ENCODE results near the gene PDE4B.
"Not testable (repeated sequence)": the region's sequence is repeated elsewhere in the genome, so short reads cannot be mapped to it uniquely, and the experiment has no call there.

PDE4B gene

DNA sequence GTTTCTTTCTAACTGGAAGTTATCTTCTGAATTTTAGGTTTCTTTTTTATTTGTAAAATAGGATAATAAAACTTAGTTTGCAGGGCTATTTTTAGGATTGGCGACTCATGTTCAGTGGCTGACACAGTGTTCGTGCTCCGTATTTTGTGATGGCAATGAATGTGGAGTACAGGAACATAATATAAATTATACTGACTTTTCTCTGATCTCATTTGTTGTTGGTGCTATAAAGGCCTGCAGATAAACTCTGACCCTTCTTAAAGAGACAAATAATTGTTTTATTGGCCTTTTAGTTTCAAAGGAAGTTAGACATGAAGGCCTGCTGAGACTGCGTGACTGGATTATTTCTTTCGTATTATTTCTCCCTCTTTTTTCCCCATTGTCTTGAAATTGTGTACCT lies 339.6 kb downstream of the PDE4B start:
- Histone ChIP-seq H3K27ac (ENCODE audit: low read depth, low read length) (no peak overlapping the region), H3K9me3 (ENCODE audit: control insufficient read depth in 5 of 5, low read length in 5 of 5) (no peaks in the 10 kb centered on the region), H3K36me3 (ENCODE audit: control insufficient read depth in 5 of 5, insufficient read depth in 5 of 5, low read length in 5 of 5) (no peaks in the 10 kb centered on the region), H3K4me3 (ENCODE audit: low read depth in 1 of 5, low read length in 5 of 5) (no peak overlapping the region), H3K27me3 (ENCODE audit: control insufficient read depth in 5 of 5, insufficient read depth in 4 of 5, low read length in 5 of 5) (no peaks in the 10 kb centered on the region), H3K9ac (ENCODE audit: low read length in 5 of 5) (no peak overlapping the region), H3K4me1 (ENCODE audit: control insufficient read depth in 5 of 5, insufficient read depth in 5 of 5, low read length in 5 of 5) (peaks cover 0 to 5% (median 0%) of the 10 kb centered on the region in 5 donors)

DNA sequence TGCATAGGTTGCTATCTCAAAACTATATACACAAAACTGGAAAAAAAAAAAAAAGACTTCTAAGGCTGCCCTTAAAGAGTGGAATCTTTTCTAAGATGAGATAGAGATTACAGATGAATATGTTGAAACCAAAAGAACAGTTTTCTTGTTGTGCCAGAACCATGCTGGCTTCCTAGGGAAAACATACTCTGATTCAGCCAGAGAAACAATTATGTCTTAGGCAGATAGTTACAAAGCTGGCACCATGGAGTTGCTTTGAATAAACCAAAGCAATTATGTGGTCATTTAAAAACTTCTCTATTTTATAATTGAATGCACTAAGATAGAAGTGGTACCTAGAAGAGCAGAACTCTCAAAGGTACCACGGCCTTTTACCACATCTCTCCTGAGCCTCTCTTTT lies 341.3 kb downstream of the PDE4B start:
- Histone ChIP-seq H3K27me3 (ENCODE audit: control insufficient read depth in 5 of 5, insufficient read depth in 4 of 5, low read length in 5 of 5) (no peaks in the 10 kb centered on the region), H3K4me3 (ENCODE audit: low read depth in 1 of 5, low read length in 5 of 5) (no peak overlapping the region), H3K36me3 (ENCODE audit: control insufficient read depth in 5 of 5, insufficient read depth in 5 of 5, low read length in 5 of 5) (no peaks in the 10 kb centered on the region), H3K27ac (ENCODE audit: low read depth, low read length) (no peak overlapping the region), H3K9me3 (ENCODE audit: control insufficient read depth in 5 of 5, low read length in 5 of 5) (no peaks in the 10 kb centered on the region), H3K4me1 (ENCODE audit: control insufficient read depth in 5 of 5, insufficient read depth in 5 of 5, low read length in 5 of 5) (no peaks in the 10 kb centered on the region), H3K9ac (ENCODE audit: low read length in 5 of 5) (no peak overlapping the region)

DNA sequence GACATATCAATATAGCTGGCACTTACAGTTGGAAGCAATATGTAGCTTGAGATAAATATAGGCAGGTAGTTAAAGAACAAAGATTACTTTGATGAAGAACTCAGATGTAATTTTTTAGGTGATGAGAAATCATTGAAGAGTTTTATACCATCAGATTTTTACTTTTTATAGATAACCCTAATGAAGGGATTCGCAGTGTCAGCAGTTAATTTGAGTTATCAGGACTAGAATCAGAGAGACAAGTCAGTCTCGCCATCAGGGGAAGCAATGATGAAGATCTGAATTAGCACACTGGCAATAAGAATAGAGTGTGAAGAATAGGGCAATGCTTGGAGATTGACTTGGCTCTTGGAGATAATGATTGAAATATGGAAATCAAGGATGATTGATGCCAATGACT lies 342.5 kb downstream of the PDE4B start:
- no peaks in the 10 kb centered on the region for H3K36me3 ChIP-seq (ENCODE audit: control insufficient read depth in 5 of 5, insufficient read depth in 5 of 5, low read length in 5 of 5)
- no peaks in the 10 kb centered on the region for H3K4me1 ChIP-seq (ENCODE audit: control insufficient read depth in 5 of 5, insufficient read depth in 5 of 5, low read length in 5 of 5)
- H3K9me3 ChIP-seq (ENCODE audit: control insufficient read depth in 5 of 5, low read length in 5 of 5) = no peaks in the 10 kb centered on the region
- H3K27ac ChIP-seq (ENCODE audit: low read depth, low read length) = no peak overlapping the region
- no peak overlapping the region for H3K4me3 ChIP-seq (ENCODE audit: low read depth in 1 of 5, low read length in 5 of 5)
- H3K9ac ChIP-seq (ENCODE audit: low read length in 5 of 5) = no peak overlapping the region
- no peaks in the 10 kb centered on the region for H3K27me3 ChIP-seq (ENCODE audit: control insufficient read depth in 5 of 5, insufficient read depth in 4 of 5, low read length in 5 of 5)

DNA sequence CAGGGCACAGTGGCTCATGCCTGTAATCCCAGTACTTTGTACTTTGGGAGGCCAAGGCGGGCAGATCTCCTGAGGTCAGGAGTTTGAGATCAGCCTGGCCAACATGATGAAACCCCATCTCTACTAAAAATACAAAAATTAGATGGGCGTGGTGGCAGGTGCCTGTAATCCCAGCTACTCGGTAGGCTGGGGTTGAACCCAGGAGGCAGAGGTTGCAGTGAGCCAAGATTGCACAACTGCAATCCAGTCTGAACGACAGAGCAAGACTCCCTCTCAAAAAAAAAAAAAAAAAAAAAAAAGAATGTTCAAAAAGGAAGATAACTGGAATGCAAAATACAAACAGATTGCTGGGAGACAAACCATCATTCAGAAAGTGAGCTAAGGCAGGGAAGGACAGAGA lies 343.7 kb downstream of the PDE4B start:
- not testable (repeated sequence) for H3K27ac ChIP-seq (ENCODE audit: low read depth, low read length); H3K4me3 ChIP-seq (ENCODE audit: low read depth in 1 of 5, low read length in 5 of 5); H3K27me3 ChIP-seq (ENCODE audit: control insufficient read depth in 5 of 5, insufficient read depth in 4 of 5, low read length in 5 of 5); H3K9ac ChIP-seq (ENCODE audit: low read length in 5 of 5); H3K9me3 ChIP-seq (ENCODE audit: control insufficient read depth in 5 of 5, low read length in 5 of 5); H3K36me3 ChIP-seq (ENCODE audit: control insufficient read depth in 5 of 5, insufficient read depth in 5 of 5, low read length in 5 of 5); H3K4me1 ChIP-seq (ENCODE audit: control insufficient read depth in 5 of 5, insufficient read depth in 5 of 5, low read length in 5 of 5)

DNA sequence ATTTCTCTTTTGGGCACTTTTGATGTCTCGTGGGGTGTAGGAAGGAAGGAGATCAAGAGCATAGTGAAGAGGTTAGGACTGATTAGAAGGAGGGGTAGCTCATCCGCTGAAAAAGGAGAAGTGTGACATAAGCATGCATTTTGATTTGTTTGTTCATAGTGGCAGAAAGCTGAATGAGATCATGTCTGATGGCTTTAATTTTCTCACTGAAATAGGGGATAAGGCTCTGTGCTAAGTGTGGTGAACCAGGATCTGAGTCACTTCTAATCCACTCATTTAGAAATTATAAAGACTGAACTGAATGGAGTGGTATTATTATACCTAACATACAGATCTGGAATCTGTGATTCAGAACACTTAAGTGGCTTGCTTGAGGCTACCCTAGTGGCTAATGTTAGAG lies 344.5 kb downstream of the PDE4B start:
- H3K27ac ChIP-seq (ENCODE audit: low read depth, low read length) = no peak overlapping the region

DNA sequence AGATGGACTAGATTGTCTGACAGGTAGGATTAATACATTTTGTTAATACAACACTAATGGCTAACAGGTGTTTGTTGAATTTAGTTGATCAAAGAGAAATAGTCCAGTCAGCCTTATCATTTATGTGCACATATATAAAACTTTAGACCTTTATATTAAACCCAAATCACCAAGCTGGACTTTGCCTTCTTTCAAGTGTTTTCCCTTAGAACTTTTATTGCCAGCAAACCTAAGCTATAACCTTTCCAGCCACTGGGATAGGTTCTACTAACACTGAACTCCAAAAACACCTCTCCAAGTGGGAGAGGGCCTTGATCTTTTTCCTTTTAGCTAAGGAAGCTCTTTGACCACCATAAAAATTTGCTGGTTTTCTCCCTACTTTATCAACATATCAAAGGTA lies 345.9 kb downstream of the PDE4B start:
- Histone ChIP-seq H3K36me3 (ENCODE audit: control insufficient read depth in 5 of 5, insufficient read depth in 5 of 5, low read length in 5 of 5) (no peaks in the 10 kb centered on the region), H3K4me1 (ENCODE audit: control insufficient read depth in 5 of 5, insufficient read depth in 5 of 5, low read length in 5 of 5) (no peaks in the 10 kb centered on the region), H3K9me3 (ENCODE audit: control insufficient read depth in 5 of 5, low read length in 5 of 5) (no peaks in the 10 kb centered on the region), H3K27ac (ENCODE audit: low read depth, low read length) (no peak overlapping the region), H3K27me3 (ENCODE audit: control insufficient read depth in 5 of 5, insufficient read depth in 4 of 5, low read length in 5 of 5) (no peaks in the 10 kb centered on the region), H3K9ac (ENCODE audit: low read length in 5 of 5) (no peak overlapping the region), H3K4me3 (ENCODE audit: low read depth in 1 of 5, low read length in 5 of 5) (no peak overlapping the region)

More for the DNA sequence above, 344.5 kb downstream of the PDE4B start:
- Histone ChIP-seq H3K36me3 (ENCODE audit: control insufficient read depth in 5 of 5, insufficient read depth in 5 of 5, low read length in 5 of 5) (no peaks in the 10 kb centered on the region), H3K27me3 (ENCODE audit: control insufficient read depth in 5 of 5, insufficient read depth in 4 of 5, low read length in 5 of 5) (no peaks in the 10 kb centered on the region), H3K4me3 (ENCODE audit: low read depth in 1 of 5, low read length in 5 of 5) (no peak overlapping the region), H3K9me3 (ENCODE audit: control insufficient read depth in 5 of 5, low read length in 5 of 5) (no peaks in the 10 kb centered on the region), H3K4me1 (ENCODE audit: control insufficient read depth in 5 of 5, insufficient read depth in 5 of 5, low read length in 5 of 5) (no peaks in the 10 kb centered on the region), H3K9ac (ENCODE audit: low read length in 5 of 5) (no peak overlapping the region)

DNA sequence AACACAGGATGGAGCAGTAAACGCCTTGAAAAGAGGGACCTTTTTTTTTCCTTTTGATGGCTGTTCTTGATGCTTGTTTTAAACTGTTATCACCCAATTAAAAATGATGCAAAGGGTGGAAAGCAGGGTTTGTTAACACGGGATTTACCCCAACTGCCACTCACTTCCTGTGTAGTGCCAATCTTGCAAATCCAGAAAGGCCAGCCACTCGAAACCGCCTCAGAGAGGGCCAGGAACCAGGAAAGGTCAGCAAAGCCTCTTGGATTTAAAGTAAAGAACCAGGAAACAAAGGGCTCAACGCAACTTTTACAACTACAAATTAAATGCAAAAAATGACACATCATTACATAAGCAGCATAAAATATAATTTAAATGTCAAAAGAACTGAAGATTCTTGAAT lies 347.4 kb downstream of the PDE4B start:
- H3K27ac ChIP-seq (ENCODE audit: low read depth, low read length) = no peak overlapping the region
- H3K27me3 ChIP-seq (ENCODE audit: control insufficient read depth in 5 of 5, insufficient read depth in 4 of 5, low read length in 5 of 5) = no peaks in the 10 kb centered on the region
- H3K9me3 ChIP-seq (ENCODE audit: control insufficient read depth in 5 of 5, low read length in 5 of 5) = no peaks in the 10 kb centered on the region
- no peak overlapping the region for H3K9ac ChIP-seq (ENCODE audit: low read length in 5 of 5)
- no peak overlapping the region for H3K4me3 ChIP-seq (ENCODE audit: low read depth in 1 of 5, low read length in 5 of 5)
- no peaks in the 10 kb centered on the region for H3K4me1 ChIP-seq (ENCODE audit: control insufficient read depth in 5 of 5, insufficient read depth in 5 of 5, low read length in 5 of 5)
- H3K36me3 ChIP-seq (ENCODE audit: control insufficient read depth in 5 of 5, insufficient read depth in 5 of 5, low read length in 5 of 5) = no peaks in the 10 kb centered on the region

DNA sequence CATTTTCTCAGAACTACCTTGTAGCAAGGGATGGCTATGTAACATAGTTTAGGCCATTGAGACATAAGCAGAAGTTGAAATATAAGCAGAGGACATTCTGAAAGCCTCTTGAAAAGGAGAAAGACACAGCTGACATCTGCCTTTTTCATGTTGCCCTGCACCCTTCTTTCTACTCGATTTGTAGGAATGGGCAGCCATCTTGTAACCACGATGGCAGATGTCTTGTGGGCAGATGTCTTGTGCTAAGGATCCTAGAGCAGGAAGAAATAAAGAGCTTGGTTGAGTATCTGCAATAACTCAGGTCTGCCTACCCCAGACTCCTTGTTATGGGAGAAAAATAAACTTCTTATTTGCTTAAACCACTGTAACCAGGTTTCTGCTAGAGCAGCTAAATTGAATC lies 351.0 kb downstream of the PDE4B start:
- Histone ChIP-seq H3K27ac (ENCODE audit: low read depth, low read length) (no peak overlapping the region), H3K9ac (ENCODE audit: low read length in 5 of 5) (no peak overlapping the region), H3K9me3 (ENCODE audit: control insufficient read depth in 5 of 5, low read length in 5 of 5) (no peaks in the 10 kb centered on the region), H3K27me3 (ENCODE audit: control insufficient read depth in 5 of 5, insufficient read depth in 4 of 5, low read length in 5 of 5) (no peaks in the 10 kb centered on the region), H3K4me1 (ENCODE audit: control insufficient read depth in 5 of 5, insufficient read depth in 5 of 5, low read length in 5 of 5) (no peaks in the 10 kb centered on the region), H3K36me3 (ENCODE audit: control insufficient read depth in 5 of 5, insufficient read depth in 5 of 5, low read length in 5 of 5) (no peaks in the 10 kb centered on the region), H3K4me3 (ENCODE audit: low read depth in 1 of 5, low read length in 5 of 5) (no peak overlapping the region)

DNA sequence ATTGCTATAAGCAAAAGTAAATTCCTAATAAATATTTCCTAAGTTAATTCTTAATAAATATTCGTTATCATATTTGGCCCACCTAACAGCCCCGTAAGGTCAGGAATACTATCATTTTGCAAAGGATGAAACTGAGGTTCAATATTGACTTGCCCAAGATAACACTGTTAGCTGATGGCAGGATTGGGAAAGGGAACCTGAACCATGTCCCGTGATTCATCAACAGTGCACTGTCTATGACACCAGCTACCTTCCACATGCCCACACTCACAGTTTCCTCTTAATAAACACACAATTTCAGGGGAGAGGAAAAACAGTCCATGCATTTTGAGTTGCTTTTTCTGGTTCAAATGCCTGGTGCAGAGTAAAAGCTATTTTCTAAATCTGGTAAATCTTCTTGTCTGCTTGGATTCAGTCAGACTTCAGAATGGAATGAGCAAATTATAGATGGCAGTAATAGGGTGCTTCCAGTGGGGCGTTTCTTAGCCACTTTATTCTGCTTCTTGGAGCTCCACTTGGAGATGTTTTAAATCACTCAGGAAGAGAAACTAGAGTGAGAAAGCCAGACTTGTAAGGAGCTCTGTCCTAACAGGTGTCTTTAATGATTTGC lies 354.6 kb downstream of the PDE4B start:
- no peaks in the 10 kb centered on the region for H3K4me1 ChIP-seq (ENCODE audit: control insufficient read depth in 5 of 5, insufficient read depth in 5 of 5, low read length in 5 of 5)
- no peak overlapping the region for H3K27ac ChIP-seq (ENCODE audit: low read depth, low read length)
- no peak overlapping the region for H3K9ac ChIP-seq (ENCODE audit: low read length in 5 of 5)
- no peak overlapping the region for H3K4me3 ChIP-seq (ENCODE audit: low read depth in 1 of 5, low read length in 5 of 5)
- H3K9me3 ChIP-seq (ENCODE audit: control insufficient read depth in 5 of 5, low read length in 5 of 5) = no peaks in the 10 kb centered on the region
- H3K27me3 ChIP-seq (ENCODE audit: control insufficient read depth in 5 of 5, insufficient read depth in 4 of 5, low read length in 5 of 5) = no peaks in the 10 kb centered on the region
- H3K36me3 ChIP-seq (ENCODE audit: control insufficient read depth in 5 of 5, insufficient read depth in 5 of 5, low read length in 5 of 5) = no peaks in the 10 kb centered on the region

DNA sequence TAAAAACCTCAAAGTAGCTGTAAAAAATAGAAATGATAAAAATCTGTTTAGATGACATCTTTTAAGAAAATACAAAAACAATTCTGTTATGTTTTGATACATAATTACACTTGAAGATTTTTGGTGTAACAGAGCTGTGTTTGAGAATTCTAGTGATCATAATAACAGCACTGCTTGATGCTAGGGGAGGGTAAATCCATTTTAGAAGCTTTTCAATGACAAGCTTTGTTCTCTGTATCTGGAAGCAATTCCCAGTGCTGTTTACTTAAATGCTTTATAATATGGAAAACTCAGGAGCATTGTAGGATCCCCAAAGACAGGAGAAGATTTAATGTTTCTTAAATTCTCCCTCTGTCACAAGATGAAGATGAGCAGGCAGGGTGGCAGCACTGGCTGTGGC lies 359.3 kb downstream of the PDE4B start:
- H3K4me1 ChIP-seq (ENCODE audit: control insufficient read depth in 5 of 5, insufficient read depth in 5 of 5, low read length in 5 of 5) = no peaks in the 10 kb centered on the region
- H3K27me3 ChIP-seq (ENCODE audit: control insufficient read depth in 5 of 5, insufficient read depth in 4 of 5, low read length in 5 of 5) = peaks cover 0 to 3% (median 2%) of the 10 kb centered on the region in 5 donors
- H3K27ac ChIP-seq (ENCODE audit: low read depth, low read length) = no peak overlapping the region
- H3K9ac ChIP-seq (ENCODE audit: low read length in 5 of 5) = no peak overlapping the region
- H3K36me3 ChIP-seq (ENCODE audit: control insufficient read depth in 5 of 5, insufficient read depth in 5 of 5, low read length in 5 of 5) = no peaks in the 10 kb centered on the region
- no peak overlapping the region for H3K4me3 ChIP-seq (ENCODE audit: low read depth in 1 of 5, low read length in 5 of 5)
- no peaks in the 10 kb centered on the region for H3K9me3 ChIP-seq (ENCODE audit: control insufficient read depth in 5 of 5, low read length in 5 of 5)

DNA sequence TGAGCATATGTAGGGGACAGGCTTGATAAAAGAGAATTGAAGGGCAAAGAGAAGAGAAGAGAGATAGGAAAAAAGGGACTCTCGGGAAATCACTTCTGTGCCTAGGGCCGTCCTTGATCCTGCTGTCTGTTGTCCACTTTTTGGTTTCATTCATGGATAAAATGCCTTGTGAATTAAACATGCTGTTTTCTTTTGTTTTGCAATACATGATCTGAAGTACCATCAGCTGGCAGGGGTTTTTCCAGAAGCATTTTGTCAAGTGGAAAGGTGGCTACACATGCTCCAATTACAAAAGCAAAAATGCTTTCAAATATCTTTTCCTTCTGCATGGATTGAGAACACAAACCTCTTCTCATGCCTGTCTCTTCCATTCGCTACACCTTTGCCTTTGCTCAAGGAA lies 361.7 kb downstream of the PDE4B start:
- no peaks in the 10 kb centered on the region for H3K4me1 ChIP-seq (ENCODE audit: control insufficient read depth in 5 of 5, insufficient read depth in 5 of 5, low read length in 5 of 5)
- H3K9ac ChIP-seq (ENCODE audit: low read length in 5 of 5) = no peak overlapping the region
- H3K9me3 ChIP-seq (ENCODE audit: control insufficient read depth in 5 of 5, low read length in 5 of 5) = no peaks in the 10 kb centered on the region
- no peaks in the 10 kb centered on the region for H3K36me3 ChIP-seq (ENCODE audit: control insufficient read depth in 5 of 5, insufficient read depth in 5 of 5, low read length in 5 of 5)
- no peak overlapping the region for H3K4me3 ChIP-seq (ENCODE audit: low read depth in 1 of 5, low read length in 5 of 5)
- H3K27ac ChIP-seq (ENCODE audit: low read depth, low read length) = no peak overlapping the region
- H3K27me3 ChIP-seq (ENCODE audit: control insufficient read depth in 5 of 5, insufficient read depth in 4 of 5, low read length in 5 of 5) = peaks cover 0 to 3% (median 2%) of the 10 kb centered on the region in 5 donors
